Measurements from ENCODE around the gene RPS18. TPM values are rescaled to one million over a fixed set of nuclear protein-coding genes. Genes with fewer than 3 reads are reported as not detected.
"Not testable (repeated sequence)": the region's sequence is repeated elsewhere in the genome, so short reads cannot be mapped to it uniquely, and the experiment has no call there.

Gene RPS18
- total RNA-seq: 950 TPM
- long read RNA-seq, transcript RPS18-230 (6 exons, 613 nt): major isoform, 271 of 307 reads
- long read RNA-seq, partial matches to known transcripts: 31 of 307 reads
- long read RNA-seq, other reads (novel, unspliced or antisense): 1 of 307 reads

GRCh38 chr6:33271468-33272274, at the start of gene RPS18, which contains the start of gene VPS52:
TSS of gene RPS18 (plus strand) at chr6:33272075. CDS start at chr6:33272120, 45 bp downstream.
TSS of gene VPS52 (minus strand) at chr6:33271876. CDS start at chr6:33271675, 201 bp downstream.
- Histone ChIP-seq H3K36me3 (peaks cover 66% of the 10 kb centered on the region), H3K4me3 (peak within 1 kb of the TSS; percentile 79), H3K4me1 (peaks cover 66% of the 10 kb centered on the region), H3K27ac (replicated peaks) (peak within 1 kb of the TSS; percentile 97), H3K27me3 (ENCODE audit: low read depth) (no peaks in the 10 kb centered on the region), H3K9me3 (replicated peaks) (no peaks in the 10 kb centered on the region)
- TF ChIP-seq, protein P1, sequence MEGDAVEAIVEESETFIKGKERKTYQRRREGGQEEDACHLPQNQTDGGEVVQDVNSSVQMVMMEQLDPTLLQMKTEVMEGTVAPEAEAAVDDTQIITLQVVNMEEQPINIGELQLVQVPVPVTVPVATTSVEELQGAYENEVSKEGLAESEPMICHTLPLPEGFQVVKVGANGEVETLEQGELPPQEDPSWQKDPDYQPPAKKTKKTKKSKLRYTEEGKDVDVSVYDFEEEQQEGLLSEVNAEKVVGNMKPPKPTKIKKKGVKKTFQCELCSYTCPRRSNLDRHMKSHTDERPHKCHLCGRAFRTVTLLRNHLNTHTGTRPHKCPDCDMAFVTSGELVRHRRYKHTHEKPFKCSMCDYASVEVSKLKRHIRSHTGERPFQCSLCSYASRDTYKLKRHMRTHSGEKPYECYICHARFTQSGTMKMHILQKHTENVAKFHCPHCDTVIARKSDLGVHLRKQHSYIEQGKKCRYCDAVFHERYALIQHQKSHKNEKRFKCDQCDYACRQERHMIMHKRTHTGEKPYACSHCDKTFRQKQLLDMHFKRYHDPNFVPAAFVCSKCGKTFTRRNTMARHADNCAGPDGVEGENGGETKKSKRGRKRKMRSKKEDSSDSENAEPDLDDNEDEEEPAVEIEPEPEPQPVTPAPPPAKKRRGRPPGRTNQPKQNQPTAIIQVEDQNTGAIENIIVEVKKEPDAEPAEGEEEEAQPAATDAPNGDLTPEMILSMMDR (IDR thresholded peaks at IDR 0.05; ENCODE audit: borderline replicate concordance): no peak
- intact Hi-C loops (cut with micrococcal nuclease): no loop called here
- DNase-seq: peak; percentile 89

- H3K27ac ChIP-seq (replicated peaks); H3K4me1 ChIP-seq; H3K36me3 ChIP-seq; intact Hi-C loops (cut with micrococcal nuclease); H3K9me3 ChIP-seq (replicated peaks); H3K4me3 ChIP-seq; DNase-seq: not testable (repeated sequence)
- H3K27me3 ChIP-seq (ENCODE audit: low read depth): peaks cover 69% of the 10 kb centered on the region
These were observed 45.3 kb upstream of the RPS18 start for GRCh38 chr6:33226503-33227120.

DNA sequence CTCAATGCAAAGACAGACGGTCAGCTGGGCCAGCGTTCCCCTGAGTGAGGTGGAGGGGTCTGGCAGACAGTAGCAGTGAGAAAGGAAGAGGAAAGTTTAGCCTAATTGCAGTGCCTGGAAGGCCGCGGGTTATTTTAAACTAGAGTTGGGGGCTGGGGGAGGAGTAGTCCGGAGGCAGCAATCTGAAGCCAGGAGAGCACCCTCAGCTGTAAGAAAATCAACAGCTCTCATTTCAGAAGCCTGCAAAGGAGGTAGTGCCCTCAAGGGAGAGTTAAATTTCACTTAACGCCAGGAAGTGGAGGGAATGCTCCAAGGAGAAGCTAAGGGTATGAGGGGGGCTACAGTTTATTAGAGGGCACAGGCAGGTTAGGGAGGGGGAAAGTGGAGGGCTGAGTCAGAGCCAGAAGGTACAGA, 36.6 kb upstream of the RPS18 start:
- peaks cover 66% of the 10 kb centered on the region for H3K27me3 ChIP-seq (ENCODE audit: low read depth)
- no peaks in the 10 kb centered on the region for H3K9me3 ChIP-seq (replicated peaks)
- intact Hi-C loops (cut with micrococcal nuclease): no loop called here
- DNase-seq: no peak
- no peak overlapping the region for H3K27ac ChIP-seq (replicated peaks)
- TF ChIP-seq, protein P1 (IDR thresholded peaks at IDR 0.05; ENCODE audit: borderline replicate concordance): no peak
- H3K36me3 ChIP-seq: no peaks in the 10 kb centered on the region
- H3K4me1 ChIP-seq: no peaks in the 10 kb centered on the region
- no peak overlapping the region for H3K4me3 ChIP-seq

DNA sequence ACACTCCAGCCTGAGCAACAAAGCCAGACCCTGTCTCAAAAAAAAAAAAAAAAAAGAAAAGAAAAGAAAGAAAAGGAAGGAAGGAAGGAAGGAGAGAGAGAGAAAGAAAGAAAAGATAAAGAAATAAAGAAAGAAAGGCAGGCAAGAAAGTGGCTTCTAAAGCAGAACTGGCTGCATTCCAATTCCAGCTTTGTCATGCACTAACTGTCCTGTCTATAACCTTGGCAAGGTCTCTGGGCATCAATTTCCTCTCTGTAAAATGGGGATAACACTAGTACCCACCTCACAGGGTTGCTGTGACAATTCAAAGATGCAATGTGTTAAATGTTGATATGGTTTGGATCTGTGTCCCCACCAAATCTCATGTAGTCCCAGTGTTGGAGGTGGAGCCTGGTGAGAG, 35.5 kb upstream of the RPS18 start:
- no peak overlapping the region for H3K4me3 ChIP-seq
- TF ChIP-seq, protein P1 (IDR thresholded peaks at IDR 0.05; ENCODE audit: borderline replicate concordance): no peak
- H3K4me1 ChIP-seq: no peaks in the 10 kb centered on the region
- DNase-seq: no peak
- intact Hi-C loops (cut with micrococcal nuclease): no loop called here
- no peak overlapping the region for H3K27ac ChIP-seq (replicated peaks)
- no peaks in the 10 kb centered on the region for H3K36me3 ChIP-seq
- H3K9me3 ChIP-seq (replicated peaks): no peaks in the 10 kb centered on the region
- H3K27me3 ChIP-seq (ENCODE audit: low read depth): peaks cover 74% of the 10 kb centered on the region

DNA sequence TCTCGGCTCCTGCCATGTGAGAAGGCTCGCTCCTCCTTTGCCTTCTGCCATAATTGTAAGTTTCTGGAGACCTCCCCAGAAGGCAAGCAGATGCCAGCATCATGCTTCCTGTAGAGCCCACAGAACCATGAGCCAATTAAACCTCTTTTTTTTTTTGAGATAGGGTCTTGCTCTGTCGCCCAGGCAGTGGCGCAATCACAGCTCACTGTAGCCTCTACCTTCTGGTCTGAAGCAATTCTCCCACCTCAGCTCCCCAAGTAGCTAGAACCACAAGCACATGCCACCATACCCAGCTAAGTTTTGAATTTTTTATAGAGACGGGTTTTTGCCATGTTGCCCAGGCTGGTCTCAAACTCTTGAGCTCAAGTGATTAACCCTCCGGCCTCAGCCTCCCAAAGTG, 35.0 kb upstream of the RPS18 start:
- TF ChIP-seq, protein P1 (IDR thresholded peaks at IDR 0.05; ENCODE audit: borderline replicate concordance): no peak
- Histone ChIP-seq H3K27ac (replicated peaks) (no peak overlapping the region), H3K4me1 (no peaks in the 10 kb centered on the region), H3K4me3 (no peak overlapping the region), H3K9me3 (replicated peaks) (no peaks in the 10 kb centered on the region), H3K27me3 (ENCODE audit: low read depth) (peaks cover 79% of the 10 kb centered on the region), H3K36me3 (no peaks in the 10 kb centered on the region)
- no peak for DNase-seq
- intact Hi-C loops (cut with micrococcal nuclease): no loop called here
